H9 (cell line): ENCODE results near the gene MAGEC2. TPM values are rescaled to one million over a fixed set of nuclear protein-coding genes. Genes with fewer than 3 reads are reported as not detected.

ENCODE experiments used
- DNase-seq: peaks from one replicate; pipeline ENCODE4 v3.0.0-alpha.2; 2017
- H2AFZ ChIP-seq: one replicate; pipeline ENCODE4 v1.6.1; 2013; ENCODE audit warnings: mild to moderate bottlenecking, low read length, control low read depth, moderate library complexity
- H2AK5ac ChIP-seq: 2 replicates; pipeline ENCODE4 v1.6.1; 2013; ENCODE audit warnings: low read length, control low read depth, mixed read lengths; ENCODE audit not compliant: insufficient read length
- H2BK120ac ChIP-seq: one replicate; pipeline ENCODE4 v1.6.1; 2013; ENCODE audit warnings: low read depth, mild to moderate bottlenecking, low read length, control low read depth, inconsistent platforms; ENCODE audit not compliant: poor library complexity, severe bottlenecking
- H2BK12ac ChIP-seq: 2 replicates; pipeline ENCODE4 v1.6.1; 2013; ENCODE audit warnings: low read length, control low read depth, mixed read lengths, low read depth; ENCODE audit not compliant: insufficient read length
- H2BK15ac ChIP-seq: 2 replicates; pipeline ENCODE4 v1.6.1; 2013; ENCODE audit warnings: low read depth, low read length, control low read depth
- H2BK20ac ChIP-seq: one replicate; pipeline ENCODE4 v1.6.1; 2013; ENCODE audit warnings: low read depth, mild to moderate bottlenecking, low read length, control low read depth, inconsistent platforms; ENCODE audit not compliant: poor library complexity, severe bottlenecking
- H2BK5ac ChIP-seq: 2 replicates; pipeline ENCODE4 v1.6.1; 2013; ENCODE audit warnings: low read length, control low read depth, mixed read lengths; ENCODE audit not compliant: insufficient read length
- H3K14ac ChIP-seq: 2 replicates; pipeline ENCODE4 v1.6.1; 2013; ENCODE audit warnings: low read length, control low read depth; ENCODE audit not compliant: insufficient read depth
- H3K18ac ChIP-seq: 2 replicates; pipeline ENCODE4 v1.6.1; 2013; ENCODE audit warnings: low read depth, mild to moderate bottlenecking, mixed read lengths, low read length, control low read depth; ENCODE audit not compliant: insufficient read length
- H3K23ac ChIP-seq: 2 replicates; pipeline ENCODE4 v1.6.1; 2013; ENCODE audit warnings: low read length, control low read depth, mixed read lengths, low read depth; ENCODE audit not compliant: insufficient read length
- H3K23me2 ChIP-seq: 2 replicates; pipeline ENCODE4 v1.6.1; 2013; ENCODE audit warnings: low read depth, mild to moderate bottlenecking, mixed read lengths, low read length, control low read depth; ENCODE audit not compliant: insufficient read length, poor library complexity, severe bottlenecking
- H3K27ac ChIP-seq: 2 replicates; pipeline ENCODE4 v1.5.1; 2013; ENCODE audit warnings: low read length, control low read depth, mixed read lengths, low read depth; ENCODE audit not compliant: insufficient read length
- H3K27me3 ChIP-seq: 2 replicates; pipeline ENCODE4 v1.6.1; 2013; ENCODE audit warnings: low read length, control low read depth, inconsistent platforms; ENCODE audit not compliant: insufficient read depth
- H3K4ac ChIP-seq: 2 replicates; pipeline ENCODE4 v1.6.1; 2013; ENCODE audit warnings: low read depth, mild to moderate bottlenecking, control low read depth, inconsistent platforms, low read length, moderate library complexity
- H3K4me1 ChIP-seq: 2 replicates; pipeline ENCODE4 v1.6.1; 2013; ENCODE audit warnings: low read length, control low read depth, inconsistent platforms; ENCODE audit not compliant: insufficient read depth
- H3K4me2 ChIP-seq: 2 replicates; pipeline ENCODE4 v1.6.1; 2013; ENCODE audit warnings: low read length, control low read depth, mixed read lengths; ENCODE audit not compliant: insufficient read length, insufficient read depth
- H3K56ac ChIP-seq: 2 replicates; pipeline ENCODE4 v1.6.1; 2013; ENCODE audit warnings: low read depth, mild to moderate bottlenecking, mixed read lengths, low read length, control low read depth; ENCODE audit not compliant: insufficient read length
- H3K79me1 ChIP-seq: 2 replicates; pipeline ENCODE4 v1.6.1; 2013; ENCODE audit warnings: low read depth, mild to moderate bottlenecking, moderate library complexity, low read length, control low read depth, inconsistent platforms; ENCODE audit not compliant: insufficient read depth, poor library complexity, severe bottlenecking
- H3K79me2 ChIP-seq: 2 replicates; pipeline ENCODE4 v1.6.1; 2013; ENCODE audit warnings: low read length, control low read depth, inconsistent platforms; ENCODE audit not compliant: insufficient read depth
- H3K9ac ChIP-seq: 2 replicates; pipeline ENCODE4 v1.6.1; 2013; ENCODE audit warnings: low read length, control low read depth, mixed read lengths; ENCODE audit not compliant: insufficient read length; ENCODE audit errors: extremely low read depth
- H3K9me3 ChIP-seq: one replicate; pipeline ENCODE4 v1.6.1; 2013; ENCODE audit warnings: low read depth, low read length, inconsistent platforms; ENCODE audit not compliant: control insufficient read depth
- H3T11ph ChIP-seq: one replicate; pipeline ENCODE4 v1.6.1; 2013; ENCODE audit warnings: mild to moderate bottlenecking, low read length, control low read depth, inconsistent platforms
- H4K20me1 ChIP-seq: one replicate; pipeline ENCODE4 v1.6.1; 2013; ENCODE audit not compliant: control insufficient read depth, insufficient read length, insufficient read depth
- H4K5ac ChIP-seq: 2 replicates; pipeline ENCODE4 v1.6.1; 2013; ENCODE audit warnings: low read depth, mild to moderate bottlenecking, mixed read lengths, low read length, control low read depth; ENCODE audit not compliant: insufficient read length
- H4K8ac ChIP-seq: replicated peaks from 2 replicates; pipeline ENCODE4 v1.6.1; 2013; ENCODE audit warnings: low read length, control low read depth, mixed read lengths, low read depth; ENCODE audit not compliant: insufficient read length
- H4K91ac ChIP-seq: 2 replicates; pipeline ENCODE4 v1.6.1; 2013; ENCODE audit warnings: low read depth, mild to moderate bottlenecking, moderate library complexity, mixed read lengths, low read length, control low read depth; ENCODE audit not compliant: insufficient read length
- H3K27ac Mint-ChIP-seq, 3 experiments: 2 replicates in 2 of 3; 3 replicates in 1 of 3; pipeline ENCODE4 v1.8.0; 2020 to 2021; ENCODE audit warnings: mixed read lengths in 3 of 3, mild to moderate bottlenecking in 1 of 3, moderate library complexity in 1 of 3
- H3K27me3 Mint-ChIP-seq: 2 replicates; pipeline ENCODE4 v1.8.0; 2021; ENCODE audit warnings: low read depth, mild to moderate bottlenecking, moderate library complexity, mixed read lengths
- H3K36me3 Mint-ChIP-seq, 3 experiments: 2 replicates in 2 of 3; 3 replicates in 1 of 3; pipeline ENCODE4 v1.8.0; 2020 to 2021; ENCODE audit warnings: low read depth in 3 of 3, mixed read lengths in 3 of 3; ENCODE audit not compliant: insufficient read depth in 1 of 3
- H3K4me1 Mint-ChIP-seq, 2 experiments: 2 replicates each; pipeline ENCODE4 v1.8.0; 2020; ENCODE audit warnings: mixed read lengths in 2 of 2
- H3K4me3 Mint-ChIP-seq, 2 experiments: 2 replicates in 1 of 2; 3 replicates in 1 of 2; pipeline ENCODE4 v1.8.0; 2020 to 2021; ENCODE audit warnings: mild to moderate bottlenecking in 2 of 2, mixed read lengths in 2 of 2, moderate library complexity in 1 of 2
- H3K9me3 Mint-ChIP-seq, 2 experiments: 2 replicates in 1 of 2; 3 replicates in 1 of 2; pipeline ENCODE4 v1.8.0; 2020; ENCODE audit warnings: mild to moderate bottlenecking in 2 of 2, mixed read lengths in 2 of 2, moderate library complexity in 1 of 2
- CTCF ChIP-seq: fragments of 200-600 bp; sonication (generic); conservative IDR thresholded peaks from 3 replicates; pipeline ENCODE4 v1.8.0; 2021; ENCODE audit warnings: antibody characterized with exemption, mild to moderate bottlenecking
- WGBS: extraction: QIAGEN DNeasy Blood & Tissue Kit; methylation state at CpG from one replicate; pipeline ENCODE4 v1.1.7; 2013; ENCODE audit warnings: missing lambda C conversion rate, low lambda C conversion rate, mixed read lengths; ENCODE audit not compliant: insufficient read length; ENCODE audit errors: extremely low coverage; 5-methylcytosine and 5-hydroxymethylcytosine counted together
- total RNA-seq: library from RNA; stranded (reverse); gene quantifications from 2 replicates; pipeline ENCODE4 v1.2.1, GENCODE V29; 2021

MAGEC2 gene
- total RNA-seq, 1 experiment from 2014 or later = not detected

GRCh38 chrX:142251680-142252079 lies 46.6 kb upstream of the MAGEC2 start:
- Histone ChIP-seq H3K23me2 (no peaks in the 10 kb centered on the region), H4K20me1 (no peaks in the 10 kb centered on the region), H4K8ac (no peak overlapping the region), H3K27ac (no peak overlapping the region), H3K56ac (no peak overlapping the region), H3K9me3 (peaks cover 13% of the 10 kb centered on the region), H3K23ac (no peak overlapping the region), H2AK5ac (no peak overlapping the region), H2BK12ac (no peak overlapping the region), H2BK15ac (no peak overlapping the region), H3T11ph (no peak overlapping the region), H3K79me2 (no peaks in the 10 kb centered on the region), H3K9ac (no peak overlapping the region), H3K27me3 (no peaks in the 10 kb centered on the region), H2BK5ac (no peak overlapping the region), H4K5ac (no peak overlapping the region), H3K79me1 (no peaks in the 10 kb centered on the region), H3K4ac (no peak overlapping the region), H3K4me1 (no peaks in the 10 kb centered on the region), H3K4me2 (no peak overlapping the region), H4K91ac (no peak overlapping the region), H3K14ac (no peak overlapping the region), H2BK120ac (no peak overlapping the region), H2AFZ (no peak overlapping the region), H2BK20ac (no peak overlapping the region), H3K18ac (no peak overlapping the region)
- TF ChIP-seq CTCF = no peak
- no peaks in the 10 kb centered on the region for H3K27me3 Mint-ChIP-seq
- no peaks in the 10 kb centered on the region for H3K4me1 Mint-ChIP-seq
- H3K36me3 Mint-ChIP-seq = peaks cover 2 to 6% (median 6%) of the 10 kb centered on the region in 3 experiments; a peak in 6 of 7 replicates
- no peak overlapping the region for H3K27ac Mint-ChIP-seq
- H3K9me3 Mint-ChIP-seq = peaks cover 64 to 72% of the 10 kb centered on the region in 2 experiments
- WGBS = no CpG with 5 or more reads among the region's 4 CpGs
- DNase-seq = no peak
- H3K4me3 Mint-ChIP-seq = no peak overlapping the region
